Stimulated activated CD8-positive, alpha-beta memory T cell treated with anti-CD3 and anti-CD28 coated beads, Interleukin-15, amount 100 ng/mL, for 4 hours (primary cell): ENCODE data around the gene OR52K2.
"Not testable (repeated sequence)": the region's sequence is repeated elsewhere in the genome, so short reads cannot be mapped to it uniquely, and the experiment has no call there.

Experiments used
- DNase-seq, 2 donors: peaks; one replicate each; pipeline ENCODE4 v3.0.0-alpha.2; 2020; ENCODE audit warnings: low read depth in 2 of 2

OR52K2 gene

GRCh38 chr11:4480577-4481239, 31.6 kb downstream of the OR52K2 start:
- no peak for DNase-seq

GRCh38 chr11:4481240-4481582, 32.1 kb downstream of the OR52K2 start:
- no peak for DNase-seq

GRCh38 chr11:4482445-4482844, 33.4 kb downstream of the OR52K2 start, which contains the start of gene OR52K1:
TSS of gene OR52K1 (plus strand) at chr11:4482646. CDS start at chr11:4488901, 6,255 bp downstream.
- no peak for DNase-seq

- no peak for DNase-seq
These were observed 35.2 kb downstream of the OR52K2 start for GRCh38 chr11:4484310-4484709.

- not testable (repeated sequence) for DNase-seq
These were observed 42.3 kb downstream of the OR52K2 start for GRCh38 chr11:4491405-4491804.

- no peak for DNase-seq
These were observed 42.9 kb downstream of the OR52K2 start for GRCh38 chr11:4491878-4492606.

- DNase-seq: no peak
These were observed 44.4 kb downstream of the OR52K2 start for GRCh38 chr11:4493480-4493818.

GRCh38 chr11:4495487-4495886, 46.4 kb downstream of the OR52K2 start:
- no peak for DNase-seq

GRCh38 chr11:4495986-4496385, 46.9 kb downstream of the OR52K2 start:
- DNase-seq: no peak

GRCh38 chr11:4496557-4497248, 47.6 kb downstream of the OR52K2 start:
- DNase-seq: no peak
